T-cell (primary cell): Measurements from ENCODE around the gene GALNT9. TPM values are rescaled to one million over a fixed set of nuclear protein-coding genes. Genes with fewer than 3 reads are reported as not detected.
"Not testable (repeated sequence)": the region's sequence is repeated elsewhere in the genome, so short reads cannot be mapped to it uniquely, and the experiment has no call there.

ENCODE experiments used
- ATAC-seq, 4 experiments: fragments of 200-7000 bp in 3 of 4; fragments of 150-1000 bp in 1 of 4; cut with Tn5 transposase; replicated peaks in 1 of 4; 1 replicate in 3 of 4; 2 replicates in 1 of 4; pipeline ENCODE4 v1.10.0; 2021; ENCODE audit warnings: moderate library complexity in 3 of 4, mild to moderate bottlenecking in 2 of 4, moderate number of reproducible peaks in 1 of 4
- CTCF ChIA-PET, 2 donors: fragments of 300-600 bp; sonication (Branson Sonifier 250); formaldehyde crosslinking; loops; one replicate each; lab custom pipeline; 2022; ENCODE audit warnings: antibody characterized with exemption in 2 of 2; lab: Charles Lee
- POLR2A ChIA-PET, 2 donors: fragments of 300-600 bp; sonication (Branson Sonifier 250); formaldehyde crosslinking; loops; one replicate each; lab custom pipeline; 2022; ENCODE audit warnings: antibody characterized with exemption in 2 of 2; lab: Charles Lee
- DNase-seq, 35 experiments: peaks; one replicate each; pipeline versions ENCODE4 v3.0.0 to v3.0.0-alpha.2; 2013 to 2023
- H3K27ac ChIP-seq: one replicate; pipeline ENCODE4 v1.5.1; 2013; ENCODE audit warnings: low read length
- H3K27me3 ChIP-seq, 2 experiments: replicated peaks in 1 of 2; 1 replicate in 1 of 2; 2 replicates in 1 of 2; pipeline versions ENCODE4 v1.6.1 to v1.7.0; 2013; ENCODE audit warnings: low read length in 1 of 2, mixed read lengths in 1 of 2; ENCODE audit not compliant: control insufficient read depth in 2 of 2, insufficient read depth in 2 of 2; ENCODE audit errors: extremely low read depth in 1 of 2
- H3K36me3 ChIP-seq, 2 donors: 1 replicate in 1 of 2; 2 replicates in 1 of 2; pipeline versions ENCODE4 v1.6.1 to v1.7.0; 2013; ENCODE audit warnings: low read length in 1 of 2; ENCODE audit not compliant: control insufficient read depth in 2 of 2, insufficient read depth in 1 of 2; ENCODE audit errors: extremely low read depth in 1 of 2
- H3K4me1 ChIP-seq, 2 experiments: 1 replicate in 1 of 2; 2 replicates in 1 of 2; pipeline versions ENCODE4 v1.6.1 to v1.7.0; 2013; ENCODE audit warnings: low read length in 2 of 2, mixed read lengths in 1 of 2; ENCODE audit not compliant: insufficient read depth in 2 of 2, control insufficient read depth in 1 of 2; ENCODE audit errors: extremely low read depth in 1 of 2
- H3K4me3 ChIP-seq, 2 donors: 1 replicate in 1 of 2; 2 replicates in 1 of 2; pipeline versions ENCODE4 v1.5.1 to v1.7.0; 2013; ENCODE audit warnings: mild to moderate bottlenecking in 2 of 2, low read length in 1 of 2, moderate library complexity in 1 of 2; ENCODE audit not compliant: control insufficient read depth in 1 of 2; ENCODE audit errors: extremely low read depth in 1 of 2
- H3K9me3 ChIP-seq: 2 replicates; pipeline ENCODE4 v1.7.0; 2013
- H3K27ac Mint-ChIP-seq, 2 donors: one replicate each; pipeline ENCODE4 v1.8.0; 2020 to 2021; ENCODE audit warnings: mild to moderate bottlenecking in 2 of 2, mixed read lengths in 2 of 2
- H3K27me3 Mint-ChIP-seq, 2 donors: one replicate each; pipeline ENCODE4 v1.8.0; 2021 to 2022; ENCODE audit warnings: mixed read lengths in 2 of 2
- H3K36me3 Mint-ChIP-seq: one replicate; pipeline ENCODE4 v1.8.0; 2021; ENCODE audit warnings: mixed read lengths
- H3K4me1 Mint-ChIP-seq, 3 donors: one replicate each; pipeline ENCODE4 v1.8.0; 2020 to 2022; ENCODE audit warnings: mixed read lengths in 3 of 3, mild to moderate bottlenecking in 1 of 3
- H3K4me3 Mint-ChIP-seq, 3 donors: one replicate each; pipeline ENCODE4 v1.8.0; 2020 to 2022; ENCODE audit warnings: mild to moderate bottlenecking in 3 of 3, mixed read lengths in 3 of 3, moderate library complexity in 3 of 3
- H3K9me3 Mint-ChIP-seq, 3 donors: one replicate each; pipeline ENCODE4 v1.8.0; 2020 to 2022; ENCODE audit warnings: mixed read lengths in 3 of 3
- WGBS: methylation state at CpG from one replicate; pipeline ENCODE4 v1.1.5; 2013; ENCODE audit warnings: missing lambda C conversion rate; ENCODE audit not compliant: insufficient coverage; 5-methylcytosine and 5-hydroxymethylcytosine counted together
- total RNA-seq, 35 experiments: library from RNA in 6 of 35; stranded (reverse) in 6 of 35; fragments of 120-200 nt in 1 of 35; gene quantifications; one replicate each; pipeline versions ENCODE4 v1.2.1 to v1.2.4 and lab custom pipeline; 2013 to 2026

Gene GALNT9
- total RNA-seq, 5 donors from 2014 or later (not counting 1 experiment from before 2014, with no cell fraction given), result 0.72 TPM; not detected in 4

DNA sequence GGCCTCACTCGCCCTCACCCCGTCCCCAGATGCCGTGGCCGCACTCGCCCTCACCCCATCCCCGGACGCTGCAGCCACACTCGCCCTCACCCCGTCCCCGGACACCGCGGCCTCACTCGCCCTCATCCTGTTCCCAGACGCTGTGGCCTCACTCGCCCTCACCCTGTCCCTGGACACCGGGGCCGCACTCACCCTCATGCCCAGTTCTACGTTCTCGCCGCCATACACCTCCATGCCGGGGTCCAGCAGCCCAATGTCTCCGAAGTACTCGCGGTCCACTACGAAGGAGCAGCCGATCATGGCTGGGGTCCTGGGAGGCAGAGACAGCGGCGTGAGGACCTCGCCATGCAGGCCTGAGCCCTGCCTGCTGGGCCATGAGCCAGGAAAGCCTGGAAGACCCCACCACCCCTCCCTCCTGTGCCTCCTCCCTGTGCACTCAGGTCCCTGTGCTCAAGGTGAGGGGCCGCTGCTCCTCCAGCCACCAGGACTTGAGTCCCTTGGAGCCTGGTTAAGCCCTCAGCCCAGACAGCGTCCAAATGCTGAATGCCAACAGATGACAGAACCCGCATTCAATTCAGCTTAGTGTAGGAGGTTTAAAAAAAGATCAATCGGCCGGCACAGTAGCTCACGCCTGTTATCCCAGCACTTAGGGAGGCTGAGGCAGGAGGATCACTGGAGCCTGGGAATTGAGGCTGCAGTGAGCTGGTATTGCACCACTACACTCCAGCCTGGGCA, 81.5 kb downstream of the GALNT9 start:
- no peak overlapping the region for H3K4me3 ChIP-seq
- H3K9me3 Mint-ChIP-seq, result no peaks in the 10 kb centered on the region
- no peak for ATAC-seq
- H3K4me3 Mint-ChIP-seq, result no peak overlapping the region
- H3K36me3 ChIP-seq, result no peaks in the 10 kb centered on the region
- H3K27me3 ChIP-seq, result peaks cover 0 to 6% of the 10 kb centered on the region in 2 experiments
- H3K36me3 Mint-ChIP-seq, result no peaks in the 10 kb centered on the region
- H3K27ac Mint-ChIP-seq, result no peak overlapping the region
- 95% methylated on average over 27 of the region's 35 CpGs for WGBS
- no peak for DNase-seq
- no peak overlapping the region for H3K27ac ChIP-seq
- POLR2A ChIA-PET, result no interaction called here
- peaks cover 0 to 8% (median 0%) of the 10 kb centered on the region in 3 donors for H3K4me1 Mint-ChIP-seq
- no peaks in the 10 kb centered on the region for H3K9me3 ChIP-seq
- H3K27me3 Mint-ChIP-seq, result peaks cover 3 to 5% of the 10 kb centered on the region in 2 donors
- no peaks in the 10 kb centered on the region for H3K4me1 ChIP-seq
- CTCF ChIA-PET, result no interaction called here

DNA sequence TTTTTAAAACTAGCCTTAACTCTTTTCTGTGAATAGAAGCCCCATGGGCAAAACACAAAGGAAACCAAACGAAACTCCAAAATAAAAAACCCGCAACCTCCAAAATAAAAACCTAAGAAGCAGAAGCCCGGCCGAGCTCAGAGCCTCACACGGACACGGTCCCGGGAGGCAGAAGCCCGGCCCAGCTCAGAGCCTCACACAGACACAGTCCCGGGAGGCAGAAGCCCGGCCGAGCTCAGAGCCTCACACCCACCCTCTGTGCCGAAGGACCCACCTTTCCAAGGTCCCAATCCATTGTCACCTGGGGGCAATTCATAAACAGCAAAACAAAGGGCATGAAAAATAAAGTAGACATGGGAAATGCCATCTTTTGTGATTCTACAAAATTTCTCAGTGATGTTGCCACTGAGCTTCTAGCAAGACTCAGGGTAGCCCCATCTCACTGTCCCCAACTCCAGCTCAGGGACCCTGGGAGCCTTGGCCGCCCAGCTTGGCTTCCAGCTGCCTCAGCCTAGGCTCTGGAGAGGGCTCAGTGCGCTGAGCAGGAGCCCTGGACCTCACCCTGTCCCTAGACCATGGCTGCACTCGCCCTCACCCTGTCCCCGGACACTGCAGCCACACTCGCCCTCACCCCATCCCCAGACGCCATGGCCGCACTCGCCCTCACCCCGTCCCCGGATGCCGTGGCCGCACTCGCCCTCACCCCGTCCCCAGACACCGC, 82.2 kb downstream of the GALNT9 start:
- no peaks in the 10 kb centered on the region for H3K9me3 ChIP-seq
- 93% methylated on average over 20 of the region's 27 CpGs for WGBS
- no peak overlapping the region for H3K27ac Mint-ChIP-seq
- H3K4me3 Mint-ChIP-seq, result no peak overlapping the region
- no peak overlapping the region for H3K4me3 ChIP-seq
- ChIA-PET POLR2A (no interaction called here), CTCF (interaction anchor here in 1 of 2 donors (0.6 kb wide), 1 partner anchor 268 kb away, joined by 3 read pairs; no protein-coding TSS in a partner anchor)
- H3K4me1 ChIP-seq, result no peaks in the 10 kb centered on the region
- DNase-seq (no peak), ATAC-seq (no peak)
- H3K36me3 Mint-ChIP-seq, result no peaks in the 10 kb centered on the region
- H3K27me3 ChIP-seq, result peaks cover 0 to 6% of the 10 kb centered on the region in 2 experiments
- no peak overlapping the region for H3K27ac ChIP-seq
- peaks cover 3 to 5% of the 10 kb centered on the region in 2 donors for H3K27me3 Mint-ChIP-seq
- H3K9me3 Mint-ChIP-seq, result no peaks in the 10 kb centered on the region
- no peaks in the 10 kb centered on the region for H3K36me3 ChIP-seq
- H3K4me1 Mint-ChIP-seq, result peaks cover 0 to 8% (median 0%) of the 10 kb centered on the region in 3 donors

DNA sequence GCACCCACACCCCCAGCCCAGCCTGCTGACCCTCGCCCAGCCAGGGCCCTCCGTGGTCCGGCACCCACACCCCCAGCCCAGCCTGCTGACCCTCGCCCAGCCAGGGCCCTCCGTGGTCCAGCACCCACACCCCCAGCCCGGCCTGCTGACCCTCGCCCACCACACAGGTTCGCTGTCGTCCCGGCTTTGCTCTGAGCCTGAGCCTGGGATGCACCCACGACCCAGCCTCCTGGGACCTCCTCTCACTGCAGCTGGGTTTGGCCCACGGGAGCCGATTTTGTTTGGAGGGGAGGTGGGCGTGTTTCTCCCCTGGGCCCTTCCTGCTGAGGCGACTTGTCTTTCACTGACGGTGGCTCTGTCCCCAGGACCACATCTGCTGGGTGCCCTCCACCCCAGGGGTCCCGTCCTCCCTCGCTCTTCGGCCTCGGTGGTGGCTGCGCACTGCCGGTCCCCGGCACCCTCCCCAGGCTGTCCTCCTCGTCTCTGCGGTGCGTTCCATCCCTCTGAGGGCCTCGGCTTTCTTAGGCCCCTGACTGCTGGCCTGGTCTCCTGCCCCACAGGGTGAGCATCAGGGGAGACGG, 83.8 kb downstream of the GALNT9 start:
- POLR2A ChIA-PET, result no interaction called here
- WGBS, result 94% methylated on average over 20 of the region's 28 CpGs
- Histone ChIP-seq H3K27ac (no peak overlapping the region), H3K4me3 (no peak overlapping the region), H3K27me3 (peaks cover 0 to 4% of the 10 kb centered on the region in 2 experiments), H3K9me3 (no peaks in the 10 kb centered on the region), H3K4me1 (no peaks in the 10 kb centered on the region), H3K36me3 (no peaks in the 10 kb centered on the region)
- Mint-ChIP-seq H3K36me3 (no peaks in the 10 kb centered on the region), H3K4me1 (peaks cover 0 to 8% (median 0%) of the 10 kb centered on the region in 3 donors), H3K4me3 (no peak overlapping the region), H3K27me3 (peaks cover 3 to 5% of the 10 kb centered on the region in 2 donors), H3K9me3 (no peaks in the 10 kb centered on the region), H3K27ac (no peak overlapping the region)
- DNase-seq (no peak), ATAC-seq (no peak)
- CTCF ChIA-PET, result no interaction called here

DNA sequence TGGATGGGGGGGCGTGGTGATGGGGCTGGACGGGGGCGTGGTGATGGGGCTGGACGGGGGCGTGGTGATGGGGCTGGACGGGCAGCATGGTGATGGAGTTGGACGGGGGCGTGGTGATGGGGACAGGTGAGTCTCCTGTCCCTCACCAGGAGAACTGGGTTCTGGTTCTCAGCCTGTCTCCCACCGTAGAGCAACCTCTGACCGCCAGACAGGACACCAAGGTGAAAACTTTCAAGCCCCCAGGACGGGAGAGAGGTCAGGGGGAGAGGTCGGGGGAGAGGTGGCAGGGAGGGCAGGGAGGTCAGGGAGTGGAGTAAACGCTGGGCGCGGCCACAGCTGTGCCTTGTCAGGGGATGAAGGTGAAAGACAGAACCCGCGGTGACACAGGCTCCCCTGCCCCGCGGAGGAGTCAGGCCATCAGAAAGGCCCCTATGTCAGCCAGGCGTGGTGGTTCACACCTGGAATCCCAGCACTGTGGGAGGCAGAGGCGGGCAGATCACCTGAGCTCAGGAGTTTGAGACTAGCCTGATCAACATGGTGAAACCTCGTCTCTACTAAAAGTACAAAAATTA, 84.6 kb downstream of the GALNT9 start:
- no peak for DNase-seq
- ChIA-PET CTCF (no interaction called here), POLR2A (no interaction called here)
- Mint-ChIP-seq H3K36me3 (no peaks in the 10 kb centered on the region), H3K4me3 (no peak overlapping the region), H3K27me3 (peaks cover 3 to 5% of the 10 kb centered on the region in 2 donors), H3K9me3 (no peaks in the 10 kb centered on the region), H3K27ac (no peak overlapping the region), H3K4me1 (peaks cover 0 to 8% (median 0%) of the 10 kb centered on the region in 3 donors)
- ATAC-seq, result no peak
- H3K4me3 ChIP-seq, result no peak overlapping the region
- no peak overlapping the region for H3K27ac ChIP-seq
- H3K27me3 ChIP-seq, result peaks cover 0 to 4% of the 10 kb centered on the region in 2 experiments
- H3K36me3 ChIP-seq, result no peaks in the 10 kb centered on the region
- H3K9me3 ChIP-seq, result no peaks in the 10 kb centered on the region
- H3K4me1 ChIP-seq, result no peaks in the 10 kb centered on the region
- WGBS, result 85% methylated on average over 11 of the region's 22 CpGs

DNA sequence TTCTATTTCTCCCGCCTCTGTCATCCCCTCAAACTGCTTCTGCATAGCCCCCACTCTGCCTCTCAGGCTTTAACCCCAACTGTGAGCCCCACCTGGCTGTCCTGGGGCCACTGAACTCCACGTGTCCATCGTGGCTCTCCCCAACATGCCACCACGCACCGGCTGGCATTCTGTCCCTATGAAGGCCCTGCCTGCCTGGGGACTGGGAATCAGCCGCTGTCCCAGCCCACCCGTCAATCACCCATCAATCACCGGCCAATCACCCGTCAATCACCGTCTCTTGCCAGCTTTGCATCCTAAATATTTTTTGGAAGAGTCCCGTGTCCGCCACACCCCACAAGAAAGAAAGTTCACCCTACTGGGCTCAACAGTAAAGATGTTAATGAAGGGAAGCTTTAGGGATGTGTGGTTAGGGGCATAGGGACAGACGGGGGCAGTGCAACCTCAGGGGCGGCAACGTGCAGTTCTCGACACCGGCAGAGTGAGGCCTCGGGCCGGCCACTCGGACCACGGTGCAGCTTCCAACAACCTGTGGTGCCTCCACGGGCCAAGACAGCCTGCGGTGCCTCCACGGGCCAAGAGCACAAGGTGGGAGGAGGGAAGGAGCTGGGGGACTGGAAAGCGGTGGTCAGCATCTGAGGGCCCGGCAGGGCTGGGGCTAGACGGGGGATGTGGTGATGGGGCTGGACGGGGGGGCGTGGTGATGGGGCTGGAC, 85.6 kb downstream of the GALNT9 start:
- DNase-seq (no peak), ATAC-seq (no peak)
- Histone ChIP-seq H3K36me3 (no peaks in the 10 kb centered on the region), H3K27me3 (peaks cover 0 to 4% of the 10 kb centered on the region in 2 experiments), H3K9me3 (no peaks in the 10 kb centered on the region), H3K4me1 (no peaks in the 10 kb centered on the region), H3K27ac (no peak overlapping the region), H3K4me3 (no peak overlapping the region)
- POLR2A ChIA-PET, result no interaction called here
- 55% methylated on average over 12 of the region's 29 CpGs for WGBS
- Mint-ChIP-seq H3K9me3 (no peaks in the 10 kb centered on the region), H3K27me3 (peaks cover 3 to 5% of the 10 kb centered on the region in 2 donors), H3K4me3 (no peak overlapping the region), H3K36me3 (no peaks in the 10 kb centered on the region), H3K4me1 (peaks cover 0 to 8% (median 0%) of the 10 kb centered on the region in 3 donors), H3K27ac (no peak overlapping the region)
- CTCF ChIA-PET, result no interaction called here

DNA sequence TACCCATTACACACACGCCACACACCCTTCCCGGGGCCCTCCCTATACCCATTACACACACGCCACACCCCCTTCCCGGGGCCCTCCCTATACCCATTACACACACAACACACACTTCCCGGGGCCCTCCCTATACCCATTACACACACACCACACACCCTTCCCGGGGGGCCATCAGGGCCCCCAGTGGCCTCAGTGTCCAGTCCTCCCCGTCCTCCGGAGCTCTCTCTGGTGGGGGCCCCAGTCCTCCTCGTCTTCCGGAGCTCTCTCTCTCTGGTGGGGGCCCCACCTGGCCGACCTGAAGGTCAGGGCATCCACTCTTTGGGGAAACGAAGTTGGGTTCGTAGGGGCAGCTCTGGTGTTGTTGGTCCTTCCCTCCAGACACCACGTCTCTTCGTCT, 86.2 kb downstream of the GALNT9 start:
- ATAC-seq, CTCF ChIA-PET, H3K9me3 ChIP-seq, H3K36me3 Mint-ChIP-seq, H3K27me3 Mint-ChIP-seq, H3K36me3 ChIP-seq, H3K9me3 Mint-ChIP-seq, H3K4me3 Mint-ChIP-seq, H3K27ac Mint-ChIP-seq, H3K4me1 Mint-ChIP-seq, H3K4me3 ChIP-seq, H3K27ac ChIP-seq, H3K4me1 ChIP-seq, H3K27me3 ChIP-seq, DNase-seq: not testable (repeated sequence)
- 60% methylated on average over 13 of the region's 15 CpGs for WGBS
- POLR2A ChIA-PET, result interaction anchor here in 1 of 2 donors (0.6 kb wide), 1 partner anchor 63 kb away, joined by 3 read pairs; no protein-coding TSS in a partner anchor
